HCT116 (cell line): ENCODE data around the gene YTHDF1. TPM values are rescaled to one million over a fixed set of nuclear protein-coding genes. Genes with fewer than 3 reads are reported as not detected.

Experiments used
- ATAC-seq: fragments of 200-7000 bp; cut with Tn5 transposase; 2 replicates; pipeline ENCODE4 v1.9.1; 2020; ENCODE audit warnings: mild to moderate bottlenecking, moderate library complexity
- BruUV-seq: library from RNA; stranded (reverse); fragments of 400-500 nt; replicated peaks from 2 replicates; lab custom pipeline; 2021; lab: Mats Ljungman, UMichigan
- CTCF ChIA-PET: fragments of 300-600 bp; sonication (Branson Sonifier 250); formaldehyde crosslinking; loops from one replicate; lab custom pipeline; 2021; ENCODE audit warnings: antibody characterized with exemption; lab: Charles Lee
- POLR2A ChIA-PET: fragments of 300-600, 350-600 bp; sonication (Branson Sonifier 250); formaldehyde crosslinking; loops from one replicate; lab custom pipeline; 2021; ENCODE audit warnings: antibody characterized with exemption; lab: Charles Lee
- RAD21 ChIA-PET, 2 experiments: fragments of 300-600 bp; sonication (Branson Sonifier 250); formaldehyde crosslinking; loops; one replicate each; lab custom pipeline; 2023; ENCODE audit warnings: low total read pairs in 2 of 2; ENCODE audit not compliant: uncharacterized antibody in 2 of 2, unreplicated experiment in 2 of 2, low non-redundant PET in 1 of 2; lab: Charles Lee
- DNase-seq: peaks from one replicate; pipeline ENCODE4 v3.0.0-alpha.2; 2010; ENCODE audit warnings: low read depth, low spot score
- H2AFZ ChIP-seq: fragments of 200-600 bp; shearing (Covaris generic), sonication (generic); 2 replicates; pipeline ENCODE4 v1.6.1; 2017; ENCODE audit warnings: low read depth, mixed run types, mixed read lengths, antibody characterized with exemption, low read length; ENCODE audit not compliant: poor library complexity, severe bottlenecking
- H3K27ac ChIP-seq: 2 replicates; pipeline ENCODE4 v1.5.1; 2012; ENCODE audit warnings: low read depth, low read length
- H3K27me3 ChIP-seq: fragments of 200-600 bp; sonication (generic); 2 replicates; pipeline ENCODE4 v1.6.1; 2016; ENCODE audit warnings: mixed run types, low read length, mixed read lengths; ENCODE audit not compliant: insufficient read depth
- H3K36me3 ChIP-seq, 2 experiments: fragments of 200-500 bp in 1 of 2; fragments of 200-600 bp in 1 of 2; sonication (Bioruptor generic) in 1 of 2; sonication (generic) in 1 of 2; 2 replicates each; pipeline versions ENCODE4 v1.5.1 to v1.6.1; 2014 to 2016; ENCODE audit warnings: low read length in 2 of 2, inconsistent platforms in 1 of 2, mixed read lengths in 1 of 2, mixed run types in 1 of 2; ENCODE audit not compliant: insufficient read depth in 2 of 2, control insufficient read depth in 1 of 2
- H3K4me1 ChIP-seq, 2 experiments: fragments of 200-600 bp in 1 of 2; sonication (generic) in 1 of 2; 2 replicates each; pipeline versions ENCODE4 v1.5.1 to v1.6.1; 2012 to 2017; ENCODE audit warnings: low read length in 2 of 2, inconsistent platforms in 1 of 2, mild to moderate bottlenecking in 1 of 2, mixed read lengths in 1 of 2, mixed run types in 1 of 2, moderate library complexity in 1 of 2; ENCODE audit not compliant: insufficient read depth in 2 of 2, control insufficient read depth in 1 of 2
- H3K4me2 ChIP-seq: fragments of 200-600 bp; sonication (generic); 2 replicates; pipeline ENCODE4 v1.6.1; 2017; ENCODE audit warnings: mixed run types, low read length, mixed read lengths
- H3K4me3 ChIP-seq, 2 experiments: fragments of 200-600 bp in 1 of 2; sonication (generic) in 1 of 2; replicated peaks in 1 of 2; 2 replicates each; pipeline ENCODE4 v1.5.1; 2011 to 2016; ENCODE audit warnings: low read length in 2 of 2, control low read depth in 1 of 2, low read depth in 1 of 2, mild to moderate bottlenecking in 1 of 2, mixed read lengths in 1 of 2, mixed run types in 1 of 2
- H3K79me2 ChIP-seq: fragments of 200-600 bp; sonication (generic); 2 replicates; pipeline ENCODE4 v1.6.1; 2017; ENCODE audit warnings: mild to moderate bottlenecking, mixed run types, low read length, moderate library complexity, mixed read lengths; ENCODE audit not compliant: insufficient read depth
- H3K9ac ChIP-seq: fragments of 200-600 bp; sonication (generic); 2 replicates; pipeline ENCODE4 v1.6.1; 2016; ENCODE audit warnings: low read length, mixed read lengths
- H3K9me2 ChIP-seq: fragments of 200-600 bp; sonication (generic), shearing (Covaris generic); 2 replicates; pipeline ENCODE4 v1.6.1; 2017; ENCODE audit warnings: mixed run types, mild to moderate bottlenecking, moderate library complexity; ENCODE audit not compliant: insufficient read depth
- H3K9me3 ChIP-seq, 2 experiments: fragments of 200-500 bp in 1 of 2; fragments of 200-600 bp in 1 of 2; sonication (Bioruptor generic) in 1 of 2; sonication (generic) in 1 of 2; 2 replicates each; pipeline ENCODE4 v1.6.1; 2014 to 2017; ENCODE audit warnings: low read length in 2 of 2, mixed read lengths in 2 of 2, inconsistent platforms in 1 of 2, low read depth in 1 of 2, mild to moderate bottlenecking in 1 of 2, mixed run types in 1 of 2, moderate library complexity in 1 of 2; ENCODE audit not compliant: control insufficient read depth in 1 of 2, insufficient read depth in 1 of 2
- H4K20me1 ChIP-seq: fragments of 200-600 bp; sonication (generic), shearing (Covaris generic); 2 replicates; pipeline ENCODE4 v1.6.1; 2017; ENCODE audit warnings: mixed run types, mild to moderate bottlenecking, moderate library complexity; ENCODE audit not compliant: insufficient read depth
- ATF3 ChIP-seq: IDR thresholded peaks from 2 replicates; pipeline ENCODE4 v1.6.1; 2012
- CBX3 ChIP-seq: IDR thresholded peaks from 2 replicates; pipeline ENCODE4 v1.6.1; 2012; ENCODE audit warnings: low read depth
- CTCF ChIP-seq, 3 experiments: fragments of 200-600 bp in 1 of 3; sonication (generic) in 1 of 3; IDR thresholded peaks in 2 of 3; conservative IDR thresholded peaks in 1 of 3; 2 replicates each; pipeline ENCODE4 v1.5.1; 2012 to 2017; ENCODE audit warnings: low read depth in 2 of 3, low read length in 2 of 3, antibody characterized with exemption in 1 of 3, borderline replicate concordance in 1 of 3, control low read depth in 1 of 3, mild to moderate bottlenecking in 1 of 3, mixed read lengths in 1 of 3, mixed run types in 1 of 3, moderate library complexity in 1 of 3; ENCODE audit not compliant: insufficient read depth in 1 of 3
- EGR1 ChIP-seq: IDR thresholded peaks from 2 replicates; pipeline ENCODE4 v1.6.1; 2012; ENCODE audit warnings: low read depth
- EZH2 ChIP-seq: fragments of 200-600 bp; sonication (generic); IDR thresholded peaks from 2 replicates; pipeline ENCODE4 v1.6.1; 2017; ENCODE audit warnings: antibody characterized with exemption, mixed run types
- EZH2phosphoT487 ChIP-seq: fragments of 200-600 bp; IDR thresholded peaks from 2 replicates; pipeline ENCODE4 v1.6.1; 2018; ENCODE audit warnings: antibody characterized with exemption, borderline replicate concordance
- FOSL1 ChIP-seq: IDR thresholded peaks from 2 replicates; pipeline ENCODE4 v1.6.1; 2012; ENCODE audit warnings: low read depth
- JUND ChIP-seq: IDR thresholded peaks from 2 replicates; pipeline ENCODE4 v1.6.1; 2012
- MAX ChIP-seq: IDR thresholded peaks from 2 replicates; pipeline ENCODE4 v1.6.1; 2012
- POLR2A ChIP-seq: IDR thresholded peaks from 2 replicates; pipeline ENCODE4 v1.7.0; 2011; ENCODE audit warnings: borderline replicate concordance; ENCODE audit not compliant: insufficient read depth, insufficient read length; ENCODE audit errors: extremely low read depth
- POLR2AphosphoS5 ChIP-seq: IDR thresholded peaks from 2 replicates; pipeline ENCODE4 v1.6.1; 2011; ENCODE audit warnings: mild to moderate bottlenecking, low read depth, low read length, moderate library complexity
- REST ChIP-seq: IDR thresholded peaks from 2 replicates; pipeline ENCODE4 v1.6.1; 2012; ENCODE audit warnings: low read depth
- SIN3A ChIP-seq: IDR thresholded peaks from 2 replicates; pipeline ENCODE4 v1.6.1; 2012; ENCODE audit warnings: low read depth
- SP1 ChIP-seq: IDR thresholded peaks from 2 replicates; pipeline ENCODE4 v1.6.1; 2012; ENCODE audit warnings: low read depth
- TCF7L2 ChIP-seq: IDR thresholded peaks from 2 replicates; pipeline ENCODE4 v1.7.0; 2011; ENCODE audit warnings: borderline replicate concordance, inconsistent platforms; ENCODE audit not compliant: insufficient read depth, insufficient read length; ENCODE audit errors: extremely low read depth
- YY1 ChIP-seq: IDR thresholded peaks from 2 replicates; pipeline ENCODE4 v1.6.1; 2011; ENCODE audit warnings: low read length, low read depth, moderate library complexity, mild to moderate bottlenecking; ENCODE audit not compliant: insufficient replicate concordance; ENCODE audit errors: extremely low read depth
- ZBTB33 ChIP-seq: IDR thresholded peaks from 2 replicates; pipeline ENCODE4 v1.6.1; 2011; ENCODE audit warnings: mild to moderate bottlenecking, low read length, moderate library complexity; ENCODE audit not compliant: insufficient replicate concordance; ENCODE audit errors: extremely low read depth
- ZFX ChIP-seq: fragments of 450-650 bp; IDR thresholded peaks from 2 replicates; pipeline ENCODE4 v1.6.1; 2017
- ZNF274 ChIP-seq: fragments of 200-500 bp; sonication (Bioruptor generic); IDR thresholded peaks from 2 replicates; pipeline ENCODE4 v1.6.1; 2014; ENCODE audit warnings: mild to moderate bottlenecking, low read depth, low read length, inconsistent platforms
- intact Hi-C: fragments of 100-400 bp; cut with micrococcal nuclease; formaldehyde crosslinking; loops from 2 replicates; pipeline ENCODE4 v1.10.0; 2022
- total RNA-seq: library from RNA; stranded (reverse); gene quantifications from one replicate; pipeline ENCODE4 v1.2.1, GENCODE V29; 2021; ENCODE audit not compliant: unreplicated experiment

YTHDF1 gene
- total RNA-seq, 1 experiment from 2014 or later: 42.8 TPM

- ATAC-seq (no peak), DNase-seq (no peak)
- H3K4me3 ChIP-seq: no peak overlapping the region
- ChIA-PET RAD21 (no interaction called here), CTCF (interaction anchor here (1.0 kb wide), 1 partner anchor 8 kb away, joined by 3 read pairs; no protein-coding TSS in a partner anchor), POLR2A (interaction anchor here (0.6 kb wide), 1 partner anchor 495 kb away, joined by 3 read pairs; no protein-coding TSS in a partner anchor)
- H3K9me2 ChIP-seq: no peaks in the 10 kb centered on the region
- no peaks in the 10 kb centered on the region for H3K27me3 ChIP-seq
- TF ChIP-seq POLR2A (no peak), SP1 (no peak), CTCF (IDR thresholded peaks at IDR 0.05 in 2 of 3, conservative IDR thresholded peaks at IDR 0.05 in 1 of 3; ENCODE audit: borderline replicate concordance in 1 of 3, insufficient read depth in 1 of 3, low read depth in 2 of 3, low read length in 2 of 3) (no peak), REST (no peak), YY1 (no peak), ZFX (no peak), FOSL1 (no peak), JUND (no peak), POLR2AphosphoS5 (no peak), EZH2phosphoT487 (no peak), CBX3 (no peak), ZNF274 (no peak), TCF7L2 (no peak), SIN3A (no peak), EGR1 (no peak), ATF3 (no peak), ZBTB33 (no peak), MAX (no peak), EZH2 (no peak)
- no peak overlapping the region for H2AFZ ChIP-seq
- no peaks in the 10 kb centered on the region for H3K4me1 ChIP-seq
- H3K36me3 ChIP-seq: peaks cover 65 to 68% of the 10 kb centered on the region in 2 experiments
- BruUV-seq: no TSS peak
- intact Hi-C loops: no loop called here
- H4K20me1 ChIP-seq: peaks cover 11% of the 10 kb centered on the region; the same call in 1 of the 2 replicates
- no peak overlapping the region for H3K27ac ChIP-seq
- no peaks in the 10 kb centered on the region for H3K9me3 ChIP-seq
- H3K4me2 ChIP-seq: no peak overlapping the region
- peaks cover 100% of the 10 kb centered on the region for H3K79me2 ChIP-seq
- H3K9ac ChIP-seq: no peak overlapping the region
These were observed 9.1 kb downstream of the YTHDF1 start for GRCh38 chr20:63206878-63207277.
